ENCODE results near the gene SAFB.

Gene SAFB

GRCh38 chr19:5666921-5667610, 44.2 kb downstream of the SAFB start:
- no peak for DNase-seq (ENCODE audit: low read depth)

GRCh38 chr19:5667751-5668271, 44.9 kb downstream of the SAFB start:
- DNase-seq (ENCODE audit: low read depth): no peak

- DNase-seq (ENCODE audit: low read depth): no peak
Measured at GRCh38 chr19:5669212-5669611, 46.3 kb downstream of the SAFB start.

- DNase-seq (ENCODE audit: low read depth): no peak
Measured at GRCh38 chr19:5671600-5671999, 48.7 kb downstream of the SAFB start.

GRCh38 chr19:5672708-5673459, 50.0 kb downstream of the SAFB start:
- no peak for DNase-seq (ENCODE audit: low read depth)

- no peak for DNase-seq (ENCODE audit: low read depth)
Measured at GRCh38 chr19:5673752-5674151, 50.9 kb downstream of the SAFB start.

- DNase-seq (ENCODE audit: low read depth): no peak
Measured at GRCh38 chr19:5674714-5675113, 51.8 kb downstream of the SAFB start.

- no peak for DNase-seq (ENCODE audit: low read depth)
Measured at GRCh38 chr19:5676105-5676771, 53.4 kb downstream of the SAFB start.

GRCh38 chr19:5676772-5677105, 53.9 kb downstream of the SAFB start:
- DNase-seq (ENCODE audit: low read depth): no peak

- no peak for DNase-seq (ENCODE audit: low read depth)
Measured at GRCh38 chr19:5677136-5677535, 54.3 kb downstream of the SAFB start.

GRCh38 chr19:5677580-5677979, 54.7 kb downstream of the SAFB start:
- no peak for DNase-seq (ENCODE audit: low read depth)

GRCh38 chr19:5678071-5678718, 55.3 kb downstream of the SAFB start:
- DNase-seq (ENCODE audit: low read depth): no peak

- no peak for DNase-seq (ENCODE audit: low read depth)
Measured at GRCh38 chr19:5679289-5680083, 56.6 kb downstream of the SAFB start.

GRCh38 chr19:5680084-5680436, 57.2 kb downstream of the SAFB start:
- no peak for DNase-seq (ENCODE audit: low read depth)

- peak; percentile 93 for DNase-seq (ENCODE audit: low read depth)
Measured at GRCh38 chr19:5680437-5681368, 57.8 kb downstream of the SAFB start, which contains the start of the genes HSD11B1L and MICOS13. Gene HSD11B1L (plus strand): TSS chr19:5681027. CDS start chr19:5684833, 3,806 bp downstream. Gene MICOS13 (minus strand): TSS chr19:5680516. CDS start chr19:5680486, 30 bp downstream.

GRCh38 chr19:5681391-5682106, 58.7 kb downstream of the SAFB start:
- DNase-seq (ENCODE audit: low read depth): no peak

GRCh38 chr19:5682107-5682482, 59.2 kb downstream of the SAFB start:
- no peak for DNase-seq (ENCODE audit: low read depth)

GRCh38 chr19:5683177-5683886, 60.4 kb downstream of the SAFB start:
- no peak for DNase-seq (ENCODE audit: low read depth)
